GM19035 (cell line): ENCODE measurements around the gene RCAN1.

Experiments used
- ATAC-seq: cut with Tn5 transposase; IDR thresholded peaks from one replicate; pipeline ENCODE4 v1.9.1; 2021; ENCODE audit not compliant: unreplicated experiment

RCAN1 gene

GRCh38 chr21:34599534-34600101 is 15.3 kb downstream of the RCAN1 start:
- no peak for ATAC-seq

- no peak for ATAC-seq
Measured at GRCh38 chr21:34598931-34599400, 15.9 kb downstream of the RCAN1 start.

GRCh38 chr21:34597406-34597805 is 17.5 kb downstream of the RCAN1 start:
- ATAC-seq = no peak

GRCh38 chr21:34596561-34597271 is 18.2 kb downstream of the RCAN1 start:
- ATAC-seq = no peak

GRCh38 chr21:34595457-34595856 is 19.5 kb downstream of the RCAN1 start:
- no peak for ATAC-seq

- ATAC-seq = no peak
Measured at GRCh38 chr21:34594566-34595234, 20.2 kb downstream of the RCAN1 start.

- no peak for ATAC-seq
Measured at GRCh38 chr21:34593954-34594531, 20.9 kb downstream of the RCAN1 start.

- ATAC-seq = no peak
Measured at GRCh38 chr21:34593423-34593822, 21.5 kb downstream of the RCAN1 start.

GRCh38 chr21:34592120-34592955 is 22.6 kb downstream of the RCAN1 start:
- no peak for ATAC-seq

GRCh38 chr21:34590520-34590919 is 24.4 kb downstream of the RCAN1 start:
- ATAC-seq = no peak

- no peak for ATAC-seq
Measured at GRCh38 chr21:34589511-34590282, 25.2 kb downstream of the RCAN1 start.

- no peak for ATAC-seq
Measured at GRCh38 chr21:34583926-34584563, 30.9 kb downstream of the RCAN1 start.

- ATAC-seq = no peak
Measured at GRCh38 chr21:34582506-34583150, 32.3 kb downstream of the RCAN1 start.

- no peak for ATAC-seq
Measured at GRCh38 chr21:34580181-34580700, 34.7 kb downstream of the RCAN1 start.

GRCh38 chr21:34579411-34579810 is 35.5 kb downstream of the RCAN1 start:
- ATAC-seq = no peak

GRCh38 chr21:34576041-34576511 is 38.8 kb downstream of the RCAN1 start:
- no peak for ATAC-seq

- ATAC-seq = no peak
Measured at GRCh38 chr21:34574601-34575529, 40.0 kb downstream of the RCAN1 start.

GRCh38 chr21:34571994-34572393 is 42.9 kb downstream of the RCAN1 start:
- ATAC-seq = no peak
